Hepatocyte (in vitro differentiated cells): ENCODE data around the gene TSPAN12.

Source experiments
- CTCF ChIP-seq: fragments of 200-600 bp; sonication (generic); IDR thresholded peaks from 2 replicates; pipeline ENCODE4 v1.5.1; 2016; ENCODE audit warnings: antibody characterized with exemption, mild to moderate bottlenecking; ENCODE audit not compliant: poor library complexity
- EZH2 ChIP-seq: fragments of 200-600 bp; sonication (generic); IDR thresholded peaks from 2 replicates; pipeline ENCODE4 v1.6.1; 2016; ENCODE audit warnings: antibody characterized with exemption, mild to moderate bottlenecking, borderline replicate concordance

GRCh38 chr7:120814253-120814939 lies 43.5 kb downstream of the TSPAN12 start:
- TF ChIP-seq EZH2 = no peak
- no peak for TF ChIP-seq CTCF
